ENCODE data around the gene RPL28.

RPL28 gene

DNA sequence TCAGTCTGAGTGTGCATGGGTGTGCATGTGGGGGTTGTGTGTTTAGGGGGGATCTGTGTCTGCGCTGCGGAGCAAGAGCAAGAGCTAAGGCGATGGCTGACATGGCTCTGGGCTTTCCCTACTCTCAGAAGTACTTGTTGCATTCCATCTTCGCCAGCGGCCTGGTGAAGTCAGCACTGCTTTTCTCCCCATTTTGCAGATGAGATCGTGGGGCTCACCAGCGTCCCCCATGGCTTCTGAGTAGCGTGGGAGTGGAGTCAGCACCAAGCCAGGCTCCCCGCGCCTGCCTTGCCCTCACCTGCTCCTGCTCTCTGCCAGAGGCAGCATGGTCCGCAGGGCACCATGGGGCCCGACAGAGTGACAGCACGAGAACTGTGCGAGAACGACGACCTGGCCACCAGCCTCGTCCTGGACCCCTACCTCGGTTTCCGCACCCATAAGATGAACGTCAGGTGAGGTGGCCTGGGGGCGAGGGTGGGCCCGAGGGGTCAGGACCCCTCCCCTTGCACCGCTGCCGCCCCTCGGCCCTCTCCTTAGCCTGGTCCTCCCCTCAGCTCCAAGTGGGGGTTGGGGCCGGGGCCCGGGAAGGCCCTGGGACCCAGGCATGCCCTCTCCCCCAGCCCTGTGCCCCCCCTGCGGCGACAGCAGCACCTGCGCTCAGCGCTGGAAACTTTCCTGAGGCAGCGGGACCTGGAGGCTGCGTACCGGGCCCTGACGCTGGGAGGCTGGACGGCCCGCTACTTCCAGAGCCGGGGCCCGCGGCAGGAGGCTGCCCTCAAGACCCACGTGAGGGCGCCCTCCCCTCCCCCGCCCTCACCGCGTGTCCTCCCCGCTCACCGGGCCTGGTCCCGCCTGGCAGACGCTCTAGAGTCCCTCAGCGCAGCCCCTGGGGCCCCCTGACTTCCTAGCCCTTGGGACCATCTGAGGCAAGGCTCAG lies 43.9 kb upstream of the RPL28 start:
- TF ChIP-seq, protein P1, sequence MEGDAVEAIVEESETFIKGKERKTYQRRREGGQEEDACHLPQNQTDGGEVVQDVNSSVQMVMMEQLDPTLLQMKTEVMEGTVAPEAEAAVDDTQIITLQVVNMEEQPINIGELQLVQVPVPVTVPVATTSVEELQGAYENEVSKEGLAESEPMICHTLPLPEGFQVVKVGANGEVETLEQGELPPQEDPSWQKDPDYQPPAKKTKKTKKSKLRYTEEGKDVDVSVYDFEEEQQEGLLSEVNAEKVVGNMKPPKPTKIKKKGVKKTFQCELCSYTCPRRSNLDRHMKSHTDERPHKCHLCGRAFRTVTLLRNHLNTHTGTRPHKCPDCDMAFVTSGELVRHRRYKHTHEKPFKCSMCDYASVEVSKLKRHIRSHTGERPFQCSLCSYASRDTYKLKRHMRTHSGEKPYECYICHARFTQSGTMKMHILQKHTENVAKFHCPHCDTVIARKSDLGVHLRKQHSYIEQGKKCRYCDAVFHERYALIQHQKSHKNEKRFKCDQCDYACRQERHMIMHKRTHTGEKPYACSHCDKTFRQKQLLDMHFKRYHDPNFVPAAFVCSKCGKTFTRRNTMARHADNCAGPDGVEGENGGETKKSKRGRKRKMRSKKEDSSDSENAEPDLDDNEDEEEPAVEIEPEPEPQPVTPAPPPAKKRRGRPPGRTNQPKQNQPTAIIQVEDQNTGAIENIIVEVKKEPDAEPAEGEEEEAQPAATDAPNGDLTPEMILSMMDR (IDR thresholded peaks at IDR 0.05; ENCODE audit: extremely low read depth, missing control alignments): no peak
- DNase-seq (ENCODE audit: low spot score): no peak

DNA sequence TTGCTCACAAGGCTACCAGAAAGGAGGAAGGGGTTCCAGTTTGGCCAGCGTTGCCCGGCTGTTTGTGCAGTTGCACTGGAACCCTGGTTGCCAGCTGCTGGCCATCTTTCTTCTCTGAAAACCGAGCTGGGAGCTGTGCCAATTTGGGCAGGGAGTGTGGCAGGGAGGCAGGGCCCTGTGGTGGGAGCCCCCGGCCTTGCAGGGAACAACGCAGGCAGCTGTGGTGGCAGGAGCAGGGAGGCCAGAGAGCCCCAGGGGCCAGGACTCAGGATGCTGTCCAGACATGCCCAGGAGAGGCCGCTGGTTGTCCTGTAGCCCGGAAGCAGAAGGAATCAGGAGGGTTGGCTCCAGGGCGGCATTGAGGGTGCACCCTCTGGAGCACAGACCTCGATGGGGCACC lies 41.3 kb upstream of the RPL28 start:
- DNase-seq (ENCODE audit: low spot score): no peak
- TF ChIP-seq, protein P1 (IDR thresholded peaks at IDR 0.05; ENCODE audit: extremely low read depth, missing control alignments): no peak

DNA sequence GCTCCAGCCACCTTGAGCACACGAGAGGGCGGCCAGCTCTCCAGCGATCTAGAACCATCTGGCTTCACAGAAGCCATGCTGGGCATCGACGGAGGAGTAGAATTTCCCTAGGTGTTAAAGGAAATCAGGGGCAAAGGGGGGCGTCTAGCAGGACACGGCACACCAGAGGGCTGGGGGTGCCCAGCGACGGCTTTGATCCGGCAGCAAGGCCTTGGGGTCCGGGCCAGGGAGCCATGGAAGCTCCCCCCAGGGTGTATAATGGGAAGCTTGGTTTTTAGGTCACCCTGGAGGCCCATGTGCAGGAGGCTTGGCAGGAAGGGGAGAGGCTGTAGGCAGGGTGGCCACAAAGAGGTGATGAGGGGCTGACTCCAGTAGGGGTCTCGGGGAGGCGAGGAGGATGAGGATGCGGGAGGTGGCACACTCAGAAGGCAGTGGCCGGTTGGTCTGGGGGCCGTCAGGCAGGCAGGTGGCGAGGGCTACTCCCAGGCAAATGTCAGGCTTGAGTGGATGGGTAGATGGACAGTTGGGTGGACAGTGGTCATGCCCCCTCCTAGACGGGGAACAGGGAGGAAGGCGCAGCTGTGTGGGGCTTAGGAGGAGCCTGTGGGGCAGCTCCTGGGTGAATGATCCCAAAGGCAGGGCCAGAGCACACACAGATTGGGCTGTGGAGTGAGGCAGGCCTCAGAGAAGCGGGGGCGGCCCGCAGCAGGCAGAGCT lies 40.5 kb upstream of the RPL28 start:
- no peak for DNase-seq (ENCODE audit: low spot score)

DNA sequence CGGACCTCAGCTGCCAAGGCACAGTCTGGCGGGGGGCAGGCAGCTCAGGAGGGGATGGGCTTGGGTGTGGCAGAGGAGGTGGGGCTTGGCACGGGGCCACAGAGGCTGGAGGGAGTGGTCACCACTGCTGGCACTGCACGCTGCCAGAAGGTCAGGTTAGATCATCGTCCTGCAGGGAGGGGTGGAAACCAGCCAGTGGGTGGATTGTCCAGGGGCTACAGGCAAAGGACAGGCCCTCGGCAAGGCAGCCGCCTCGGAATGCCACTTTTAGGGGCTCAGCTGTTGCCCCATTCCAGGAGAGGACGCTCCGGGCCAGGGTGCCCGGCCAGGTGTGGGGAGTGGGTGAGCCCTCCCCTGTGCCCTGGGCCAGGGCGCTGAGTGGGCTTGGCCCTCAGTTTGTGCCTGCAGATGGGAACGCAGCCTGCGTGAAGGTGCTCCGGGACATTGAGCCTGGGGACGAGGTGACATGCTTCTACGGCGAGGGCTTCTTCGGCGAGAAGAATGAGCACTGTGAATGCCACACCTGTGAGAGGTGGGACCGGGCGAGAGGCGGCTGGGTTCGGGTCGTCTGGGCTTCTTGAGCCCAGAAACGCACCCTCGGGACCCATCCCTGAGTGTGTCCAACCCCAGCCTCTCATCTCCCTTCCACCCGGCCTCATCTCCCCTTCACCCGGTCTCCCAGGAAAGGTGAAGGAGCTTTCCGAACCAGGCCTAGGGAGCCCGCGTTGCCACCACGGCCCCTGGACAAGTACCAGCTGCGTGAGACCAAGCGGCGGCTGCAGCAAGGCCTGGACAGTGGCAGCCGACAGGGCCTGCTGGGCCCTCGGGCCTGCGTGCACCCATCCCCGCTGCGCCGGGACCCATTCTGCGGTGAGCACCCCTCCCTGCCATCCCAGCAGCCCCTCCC lies 39.7 kb upstream of the RPL28 start:
- TF ChIP-seq, protein P1 (IDR thresholded peaks at IDR 0.05; ENCODE audit: extremely low read depth, missing control alignments): no peak
- no peak for DNase-seq (ENCODE audit: low spot score)

More for the DNA sequence above, 40.5 kb upstream of the RPL28 start:
- TF ChIP-seq, protein P1 (IDR thresholded peaks at IDR 0.05; ENCODE audit: extremely low read depth, missing control alignments): no peak

DNA sequence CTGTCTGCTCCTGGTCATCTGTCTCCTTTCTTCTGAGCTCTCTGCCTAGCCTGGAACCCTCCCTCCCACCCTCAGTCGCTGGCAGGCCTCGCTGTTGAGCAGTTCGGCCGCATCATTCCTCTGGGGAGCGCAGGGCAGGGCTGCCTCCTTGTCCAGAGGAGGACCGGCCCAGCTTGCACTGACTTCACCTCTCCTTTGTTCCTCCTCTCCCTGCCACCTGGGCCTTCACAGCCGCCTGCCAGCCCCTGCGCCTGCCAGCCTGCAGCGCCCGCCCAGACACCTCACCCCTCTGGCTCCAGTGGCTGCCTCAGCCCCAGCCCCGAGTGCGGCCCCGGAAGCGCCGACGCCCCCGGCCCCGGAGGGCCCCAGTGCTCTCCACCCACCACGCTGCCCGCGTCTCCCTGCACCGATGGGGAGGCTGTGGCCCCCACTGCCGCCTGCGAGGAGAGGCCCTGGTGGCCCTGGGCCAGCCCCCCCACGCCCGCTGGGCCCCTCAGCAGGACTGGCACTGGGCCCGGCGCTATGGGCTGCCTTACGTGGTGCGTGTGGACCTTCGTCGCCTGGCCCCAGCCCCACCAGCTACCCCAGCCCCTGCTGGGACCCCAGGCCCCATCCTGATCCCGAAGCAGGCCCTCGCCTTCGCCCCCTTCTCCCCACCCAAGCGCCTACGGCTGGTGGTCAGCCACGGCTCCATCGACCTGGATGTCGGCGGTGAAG lies 38.8 kb upstream of the RPL28 start:
- DNase-seq (ENCODE audit: low spot score): no peak
- TF ChIP-seq, protein P1 (IDR thresholded peaks at IDR 0.05; ENCODE audit: extremely low read depth, missing control alignments): no peak

DNA sequence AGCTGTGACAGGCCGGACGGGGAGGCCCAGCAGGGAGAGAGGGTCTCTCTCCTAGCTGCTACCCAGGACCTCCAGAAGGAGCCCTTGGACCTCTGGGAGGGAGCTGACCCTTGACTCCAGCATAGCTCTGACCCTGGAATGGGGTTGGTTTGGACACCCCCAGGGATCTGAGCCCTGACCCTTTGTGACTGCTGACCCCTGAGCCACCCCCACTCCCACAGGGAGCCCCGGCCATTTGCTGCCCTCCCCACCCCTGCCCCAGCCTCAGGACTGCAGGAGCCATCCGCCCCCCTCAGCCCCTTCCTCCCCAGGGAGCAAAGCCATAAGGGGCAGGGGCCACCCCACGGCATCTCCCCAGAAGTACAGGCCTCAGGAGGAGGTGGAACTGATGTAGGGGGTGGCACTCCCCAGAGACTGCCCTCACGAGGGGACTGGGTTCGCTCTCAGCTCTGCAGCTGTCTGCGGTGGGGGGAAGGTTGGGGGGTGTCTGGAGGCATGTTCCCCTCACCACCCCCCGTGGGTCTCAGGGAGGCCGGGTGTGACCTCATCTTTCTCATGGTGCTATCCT lies 38.2 kb upstream of the RPL28 start:
- DNase-seq (ENCODE audit: low spot score): no peak
- TF ChIP-seq, protein P1 (IDR thresholded peaks at IDR 0.05; ENCODE audit: extremely low read depth, missing control alignments): no peak

Data from GM20000 (cell line).